HG03064 (cell line): ENCODE measurements around the gene SART1.
A peak's percentile ranks its signal among the peaks of the same experiment; 100 is the strongest.
"Not testable (repeated sequence)": the region's sequence is repeated elsewhere in the genome, so short reads cannot be mapped to it uniquely, and the experiment has no call there.

ENCODE experiments used
- ATAC-seq: cut with Tn5 transposase; IDR thresholded peaks from one replicate; pipeline ENCODE4 v1.9.1; 2021; ENCODE audit warnings: low read depth; ENCODE audit not compliant: unreplicated experiment

SART1 gene

DNA sequence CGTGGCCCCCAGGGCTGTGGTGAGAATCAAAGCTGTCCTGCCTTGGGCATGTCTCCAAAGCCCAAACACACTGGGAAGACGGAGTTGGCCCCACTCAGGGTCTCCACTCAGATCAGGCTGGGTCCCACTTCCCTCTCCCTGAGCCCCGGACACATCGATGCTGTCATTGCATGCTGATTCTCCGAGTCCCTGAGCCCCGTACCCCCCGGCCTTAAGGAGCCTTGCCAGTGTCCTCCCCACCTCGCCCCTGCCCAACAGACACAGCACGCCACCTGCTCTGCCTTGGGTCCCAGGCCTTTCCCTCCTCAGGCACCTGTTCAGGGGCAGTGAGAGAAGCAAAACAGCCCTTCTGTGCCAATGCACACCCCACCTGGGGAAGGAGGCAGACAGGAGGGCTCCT lies 25.8 kb downstream of the SART1 start:
- ATAC-seq: no peak

GRCh38 chr11:65988791-65989592 lies 27.5 kb downstream of the SART1 start:
- ATAC-seq: peak; percentile 95

DNA sequence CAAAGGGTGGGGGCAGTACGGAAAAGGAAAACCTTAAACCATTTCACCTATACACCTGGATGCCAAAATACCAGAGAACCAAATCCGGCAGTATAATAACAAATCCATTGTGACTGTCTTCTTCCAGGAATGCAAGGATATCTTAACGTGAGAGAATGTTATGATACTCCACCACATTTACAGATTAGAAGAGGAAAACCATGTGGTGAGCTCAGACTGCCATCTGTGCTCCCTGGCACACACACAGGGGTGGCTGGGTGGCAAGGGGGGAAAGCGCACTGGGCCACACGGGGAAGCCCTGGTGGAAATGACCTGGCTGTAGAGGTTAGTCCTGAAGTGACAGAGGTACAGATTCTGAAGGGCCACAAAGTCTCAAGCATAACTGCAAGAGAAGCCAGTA lies 30.5 kb downstream of the SART1 start:
- ATAC-seq: no peak

DNA sequence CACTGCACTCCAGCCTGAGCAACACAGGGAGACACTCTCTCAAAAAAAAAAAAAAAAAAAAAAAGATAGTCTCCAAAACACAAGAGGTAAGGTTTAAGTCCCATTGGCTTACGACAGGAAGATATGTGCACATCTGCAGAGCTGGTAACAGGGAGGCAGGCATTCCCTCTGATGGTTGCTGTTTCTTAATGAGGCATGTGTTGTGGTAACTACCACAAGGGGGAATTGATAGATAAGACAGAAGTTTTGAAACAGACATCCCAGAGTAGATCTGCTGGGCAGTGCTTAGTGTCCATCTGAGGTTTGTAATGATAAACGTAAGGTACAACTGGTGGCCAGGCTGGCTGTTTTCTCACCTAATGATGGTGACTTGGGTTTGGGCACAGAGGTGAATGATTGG lies 35.8 kb downstream of the SART1 start:
- ATAC-seq: no peak

DNA sequence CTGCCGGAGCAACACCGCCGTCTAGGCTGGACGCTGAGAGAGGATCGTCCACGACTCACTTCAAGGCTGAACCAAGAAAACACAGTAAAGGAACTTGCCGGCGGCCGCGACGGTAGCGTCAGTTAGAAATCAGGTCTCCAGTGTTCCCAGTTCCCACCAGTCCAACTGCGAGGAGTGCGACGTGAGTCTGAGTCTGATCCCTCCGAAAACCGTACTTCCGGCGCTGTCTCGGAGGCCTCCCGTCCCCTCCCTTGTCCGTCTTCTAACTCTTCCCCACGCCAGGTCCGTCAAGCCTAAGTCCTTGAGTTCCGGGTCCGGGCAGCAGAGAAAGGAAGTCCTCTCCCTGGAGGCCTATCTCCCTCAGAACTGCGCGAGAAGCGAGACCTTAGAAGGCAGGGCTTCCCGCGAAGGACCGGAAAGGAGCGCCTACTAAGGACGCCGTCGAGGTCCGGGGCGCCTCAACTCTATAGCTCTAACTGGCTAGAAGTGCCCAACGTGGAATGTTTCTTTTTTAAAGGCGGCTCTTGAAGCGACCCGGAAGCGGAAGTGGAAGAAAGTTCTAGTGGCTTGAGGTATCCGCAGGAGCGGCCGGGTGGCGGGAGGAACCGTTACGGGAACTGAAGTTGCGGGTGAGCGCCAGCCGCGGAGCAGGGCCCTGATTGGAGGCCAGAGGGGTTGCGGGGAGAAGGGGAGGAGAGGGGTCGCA lies 40.6 kb downstream of the SART1 start, which contains the start of the genes BANF1 and EIF1AD:
TSS of gene BANF1 (plus strand) at position 562 of the 706 bp plus-strand sequence. CDS start 748 bp downstream, outside the sequence.
TSS of gene EIF1AD (minus strand) at position 216 of the 706 bp plus-strand sequence. CDS start 1,768 bp downstream, outside the sequence.
- peak; percentile 68 for ATAC-seq

- ATAC-seq: peak; percentile 41
These were observed 41.2 kb downstream of the SART1 start for GRCh38 chr11:66002648-66003225.

DNA sequence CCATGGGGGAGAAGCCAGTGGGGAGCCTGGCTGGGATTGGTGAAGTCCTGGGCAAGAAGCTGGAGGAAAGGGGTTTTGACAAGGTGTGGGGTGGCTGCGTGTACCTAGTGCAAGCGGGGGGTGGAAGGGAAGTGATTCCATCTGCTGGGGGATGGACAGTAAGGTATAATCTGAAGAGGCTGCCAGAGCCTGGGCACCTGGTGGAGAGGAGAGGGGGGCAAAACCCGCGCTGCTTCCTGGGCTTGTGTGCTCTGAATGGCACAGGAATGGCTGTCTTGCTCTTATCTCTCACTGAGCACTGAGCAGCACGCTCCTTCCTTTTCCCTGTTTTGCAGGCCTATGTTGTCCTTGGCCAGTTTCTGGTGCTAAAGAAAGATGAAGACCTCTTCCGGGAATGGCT lies 41.8 kb downstream of the SART1 start:
- no peak for ATAC-seq

DNA sequence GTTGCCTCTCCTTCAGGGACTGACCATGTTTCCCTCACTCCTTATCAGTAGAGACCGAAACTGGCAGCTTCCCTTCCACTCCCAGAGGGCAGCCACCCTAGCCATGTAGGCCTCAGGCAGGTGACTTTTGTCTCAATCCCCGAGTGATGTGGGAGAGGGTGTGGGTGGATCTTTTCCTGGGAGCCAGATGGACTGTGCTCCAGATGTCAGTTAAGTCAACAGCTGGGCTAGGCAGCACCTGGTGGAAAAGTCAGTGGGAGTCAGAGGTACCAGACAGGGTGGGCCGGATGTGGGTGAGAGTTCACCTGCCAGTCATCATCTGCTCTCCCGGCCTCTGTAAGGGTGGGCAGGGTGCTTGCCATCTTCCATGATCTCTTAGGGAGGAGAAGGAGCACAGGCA lies 42.7 kb downstream of the SART1 start:
- no peak for ATAC-seq

DNA sequence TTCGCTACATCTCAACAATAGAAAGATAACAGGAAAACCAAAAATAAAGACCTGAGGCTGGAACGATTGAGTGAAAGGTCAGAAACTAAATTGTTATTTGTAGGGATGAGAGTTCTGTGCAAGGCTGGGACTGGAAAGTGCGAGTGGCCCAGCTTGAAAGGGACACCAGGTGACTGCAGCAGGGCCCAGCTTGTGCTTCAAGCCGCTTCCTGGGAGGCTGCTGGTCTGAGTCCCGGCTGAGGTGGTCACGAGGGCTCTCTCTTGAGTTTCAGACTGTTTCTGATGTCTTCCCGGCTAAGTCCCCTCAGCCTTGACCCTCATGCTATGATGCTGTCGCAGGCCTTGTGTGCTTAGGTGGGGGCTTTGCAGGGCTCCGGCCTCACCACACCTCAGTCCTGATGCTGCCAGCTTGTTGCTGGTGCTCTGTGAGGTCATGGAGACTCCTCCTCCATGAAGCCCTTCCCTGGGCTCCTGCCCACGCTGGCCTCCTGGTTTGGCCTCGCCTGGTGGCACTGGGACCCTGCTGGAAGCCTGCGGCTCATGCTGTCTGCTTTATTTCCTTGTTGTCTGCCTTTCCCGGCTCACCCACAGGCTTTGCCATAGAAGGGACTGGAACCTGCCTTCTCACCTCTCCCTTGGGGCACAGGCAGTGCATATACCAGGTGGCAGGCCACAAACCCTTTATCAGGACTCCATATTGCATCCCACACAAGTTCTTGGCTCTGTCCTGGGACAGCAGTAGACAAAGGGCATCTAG lies 44.8 kb downstream of the SART1 start:
- ATAC-seq: no peak

DNA sequence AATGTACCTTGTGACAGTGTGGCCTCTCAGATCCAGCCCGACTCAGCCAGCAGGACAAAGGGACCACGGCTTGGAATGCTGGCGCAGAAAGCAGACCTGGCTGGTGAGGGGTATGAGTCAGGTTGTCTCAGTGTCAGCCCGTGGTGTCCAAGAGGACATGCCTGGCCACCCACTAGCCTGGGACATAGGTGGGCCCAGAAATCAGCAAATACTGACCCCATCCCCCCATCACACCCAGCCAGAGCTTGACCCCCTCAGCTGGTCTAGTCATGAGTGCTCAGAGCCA lies 45.3 kb downstream of the SART1 start:
- ATAC-seq: no peak

DNA sequence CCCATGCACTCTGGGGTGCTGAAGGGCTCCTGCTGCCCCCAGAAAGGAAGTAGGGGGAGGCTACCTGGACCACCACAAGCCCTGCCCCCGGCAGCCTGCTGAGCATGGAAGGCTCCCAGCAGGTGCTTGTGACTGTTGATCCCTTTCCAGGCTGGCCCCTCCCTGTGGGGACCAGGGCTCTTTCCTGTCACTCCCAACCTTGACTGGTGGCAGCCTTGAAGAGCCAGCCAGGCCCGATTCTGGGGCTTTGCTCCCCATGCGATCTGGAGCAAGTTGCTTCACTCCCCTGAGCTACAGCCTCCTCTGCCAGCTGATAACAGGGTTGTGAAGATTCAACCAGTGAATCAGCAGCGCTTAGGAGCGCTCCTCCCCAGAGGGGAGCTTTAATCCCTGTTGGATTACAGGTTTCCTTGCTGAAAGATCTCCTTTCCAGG lies 45.7 kb downstream of the SART1 start:
- no peak for ATAC-seq

DNA sequence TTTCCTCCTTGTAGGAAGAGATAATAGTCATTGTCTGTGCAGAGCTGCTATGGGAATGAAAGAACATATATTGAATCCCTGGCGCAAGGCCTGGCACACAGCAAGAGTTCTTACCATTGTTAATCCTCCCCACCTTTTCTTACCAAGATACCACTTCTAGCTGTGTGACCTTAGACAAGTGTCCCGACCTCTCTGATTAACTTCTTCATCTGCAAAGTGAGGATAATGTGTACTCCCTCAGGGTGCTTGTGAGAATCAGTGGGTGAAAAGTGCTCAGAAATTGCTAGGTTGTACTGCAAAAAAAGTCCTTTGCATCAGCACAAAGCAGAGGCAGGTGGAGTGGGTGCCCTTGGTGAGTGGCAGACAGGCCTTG lies 46.5 kb downstream of the SART1 start:
- ATAC-seq: no peak

GRCh38 chr11:66008468-66009101 lies 47.1 kb downstream of the SART1 start:
- ATAC-seq: no peak

- not testable (repeated sequence) for ATAC-seq
These were observed 48.5 kb downstream of the SART1 start for GRCh38 chr11:66010036-66010435.

DNA sequence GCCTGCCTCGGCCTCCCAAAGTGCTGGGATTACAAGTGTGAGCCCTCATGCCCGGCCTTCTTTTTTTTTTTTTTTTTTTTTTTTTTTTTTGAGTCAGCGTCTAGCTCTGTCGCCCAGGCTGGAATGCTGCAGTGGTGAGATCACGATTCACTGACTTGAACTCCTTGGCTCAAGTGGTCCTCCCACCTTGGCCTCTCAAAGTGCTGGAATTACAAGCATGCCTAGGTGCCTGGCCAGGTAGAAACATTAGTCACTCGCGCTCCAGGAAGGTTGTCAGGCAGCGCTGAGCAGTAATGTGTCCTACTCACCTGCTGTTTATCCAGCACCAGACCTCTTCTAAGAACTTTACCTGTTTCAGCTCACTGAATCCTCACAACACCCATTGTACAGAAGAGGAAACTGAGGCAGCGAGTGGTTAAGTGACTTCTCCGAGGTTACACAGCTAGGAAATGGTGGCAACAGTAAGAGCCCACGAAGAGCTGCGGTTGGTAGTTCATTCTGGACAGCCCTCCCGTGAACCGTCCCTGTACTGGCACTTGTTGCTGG lies 49.8 kb downstream of the SART1 start:
- no peak for ATAC-seq

DNA sequence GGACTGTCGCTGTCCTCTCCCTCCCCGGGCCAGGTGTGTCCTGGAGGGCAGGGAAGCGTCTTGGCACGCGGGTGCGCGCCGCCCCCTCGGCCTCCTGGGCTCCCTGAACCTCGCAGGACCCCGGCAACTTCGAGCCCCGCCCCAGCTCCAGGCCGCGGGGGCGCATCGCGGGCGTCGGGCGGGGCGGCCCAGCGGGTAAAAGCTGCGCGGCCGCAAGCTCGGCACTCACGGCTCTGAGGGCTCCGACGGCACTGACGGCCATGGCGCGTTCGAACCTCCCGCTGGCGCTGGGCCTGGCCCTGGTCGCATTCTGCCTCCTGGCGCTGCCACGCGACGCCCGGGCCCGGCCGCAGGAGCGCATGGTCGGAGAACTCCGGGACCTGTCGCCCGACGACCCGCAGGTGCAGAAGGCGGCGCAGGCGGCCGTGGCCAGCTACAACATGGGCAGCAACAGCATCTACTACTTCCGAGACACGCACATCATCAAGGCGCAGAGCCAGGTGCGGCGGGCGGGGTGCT lies 50.3 kb downstream of the SART1 start, which contains the start of gene CST6:
TSS of gene CST6 (plus strand) at position 224 of the 519 bp plus-strand sequence. CDS start at position 261, 37 bp downstream.
- ATAC-seq: no peak

- ATAC-seq: no peak
These were observed 50.9 kb downstream of the SART1 start for GRCh38 chr11:66012371-66012945.

- no peak for ATAC-seq
These were observed 51.6 kb downstream of the SART1 start for GRCh38 chr11:66012946-66013761.

- no peak for ATAC-seq
These were observed 52.2 kb downstream of the SART1 start for GRCh38 chr11:66013762-66014100.
